ENCODE data around the gene CTNNA1.
"Not testable (repeated sequence)": the region's sequence is repeated elsewhere in the genome, so short reads cannot be mapped to it uniquely, and the experiment has no call there.

CTNNA1 gene

DNA sequence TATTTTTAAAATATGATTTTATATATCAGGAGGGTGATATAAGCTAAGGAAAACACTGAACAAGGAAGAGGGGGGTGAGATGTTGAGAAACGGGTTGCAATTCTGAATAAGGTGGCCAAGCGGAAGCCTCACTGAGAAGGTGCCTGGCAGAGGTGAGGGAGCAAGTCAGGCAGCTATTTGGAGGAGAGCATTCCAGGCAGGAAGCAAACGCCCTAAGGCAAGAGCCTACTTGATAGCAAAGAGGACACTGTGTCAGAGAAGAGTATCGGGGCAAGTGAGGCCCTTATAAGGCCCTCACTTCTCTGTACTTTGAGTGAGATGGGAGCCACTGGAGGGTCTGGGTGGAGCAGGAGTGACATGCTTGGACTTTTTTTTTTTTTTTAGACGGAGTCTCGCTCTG lies 8.0 kb upstream of the CTNNA1 start:
- TF ChIP-seq, protein P1, sequence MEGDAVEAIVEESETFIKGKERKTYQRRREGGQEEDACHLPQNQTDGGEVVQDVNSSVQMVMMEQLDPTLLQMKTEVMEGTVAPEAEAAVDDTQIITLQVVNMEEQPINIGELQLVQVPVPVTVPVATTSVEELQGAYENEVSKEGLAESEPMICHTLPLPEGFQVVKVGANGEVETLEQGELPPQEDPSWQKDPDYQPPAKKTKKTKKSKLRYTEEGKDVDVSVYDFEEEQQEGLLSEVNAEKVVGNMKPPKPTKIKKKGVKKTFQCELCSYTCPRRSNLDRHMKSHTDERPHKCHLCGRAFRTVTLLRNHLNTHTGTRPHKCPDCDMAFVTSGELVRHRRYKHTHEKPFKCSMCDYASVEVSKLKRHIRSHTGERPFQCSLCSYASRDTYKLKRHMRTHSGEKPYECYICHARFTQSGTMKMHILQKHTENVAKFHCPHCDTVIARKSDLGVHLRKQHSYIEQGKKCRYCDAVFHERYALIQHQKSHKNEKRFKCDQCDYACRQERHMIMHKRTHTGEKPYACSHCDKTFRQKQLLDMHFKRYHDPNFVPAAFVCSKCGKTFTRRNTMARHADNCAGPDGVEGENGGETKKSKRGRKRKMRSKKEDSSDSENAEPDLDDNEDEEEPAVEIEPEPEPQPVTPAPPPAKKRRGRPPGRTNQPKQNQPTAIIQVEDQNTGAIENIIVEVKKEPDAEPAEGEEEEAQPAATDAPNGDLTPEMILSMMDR (IDR thresholded peaks at IDR 0.05; ENCODE audit: extremely low read depth, insufficient read depth, missing control alignments): no peak
- in situ Hi-C loops (cut with MboI; ENCODE audit: low pct_unique_long_range_greater_than_20kb, low sequenced_read_pairs, unreplicated experiment): no loop called here
- DNase-seq (ENCODE audit: low spot score): no peak

DNA sequence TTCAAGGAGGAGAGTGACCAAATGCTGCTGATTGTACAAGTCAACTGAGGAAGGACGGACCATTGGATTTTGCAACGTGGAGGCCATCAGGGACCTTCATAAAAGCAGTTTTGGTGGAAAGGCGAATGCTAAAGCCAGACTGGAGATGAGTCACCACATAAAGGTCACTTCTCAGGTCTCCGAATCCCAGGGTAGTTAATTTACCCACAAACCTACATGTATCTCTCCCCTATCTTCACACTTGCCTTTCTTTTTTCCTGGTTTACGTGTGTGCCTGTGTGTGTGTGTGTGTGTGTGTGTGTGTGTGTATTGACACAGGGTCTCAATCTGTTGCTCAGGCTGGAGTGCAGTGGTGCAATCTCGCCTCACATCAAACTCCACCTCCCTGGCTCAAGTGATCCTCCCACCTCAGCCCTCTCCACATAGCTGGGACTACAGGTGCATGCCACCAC lies 4.6 kb upstream of the CTNNA1 start:
- TF ChIP-seq, protein P1 (IDR thresholded peaks at IDR 0.05; ENCODE audit: extremely low read depth, insufficient read depth, missing control alignments): no peak
- in situ Hi-C loops (cut with MboI; ENCODE audit: low pct_unique_long_range_greater_than_20kb, low sequenced_read_pairs, unreplicated experiment): no loop called here
- no peak for DNase-seq (ENCODE audit: low spot score)

DNA sequence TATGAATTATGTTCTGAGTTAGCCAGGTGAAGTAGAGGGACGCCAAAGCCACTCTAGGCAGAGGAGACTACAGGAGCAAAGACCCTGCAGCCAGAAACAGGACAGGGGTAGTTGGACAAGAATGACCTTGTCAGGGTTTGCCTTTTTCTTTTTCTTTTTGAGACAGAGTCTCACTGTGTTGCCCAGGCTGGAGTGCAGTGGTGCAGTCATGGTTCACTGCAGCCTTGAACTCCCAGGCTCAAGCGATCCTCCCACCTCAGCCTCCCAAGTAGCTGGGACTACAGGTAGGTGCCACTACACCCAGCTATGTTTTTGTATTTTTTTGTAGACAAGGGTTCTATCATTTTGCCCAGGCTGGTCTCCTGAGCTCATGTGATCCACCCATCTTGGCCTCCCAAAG lies 1.9 kb upstream of the CTNNA1 start:
- in situ Hi-C loops (cut with MboI; ENCODE audit: low pct_unique_long_range_greater_than_20kb, low sequenced_read_pairs, unreplicated experiment); DNase-seq (ENCODE audit: low spot score): not testable (repeated sequence)

DNA sequence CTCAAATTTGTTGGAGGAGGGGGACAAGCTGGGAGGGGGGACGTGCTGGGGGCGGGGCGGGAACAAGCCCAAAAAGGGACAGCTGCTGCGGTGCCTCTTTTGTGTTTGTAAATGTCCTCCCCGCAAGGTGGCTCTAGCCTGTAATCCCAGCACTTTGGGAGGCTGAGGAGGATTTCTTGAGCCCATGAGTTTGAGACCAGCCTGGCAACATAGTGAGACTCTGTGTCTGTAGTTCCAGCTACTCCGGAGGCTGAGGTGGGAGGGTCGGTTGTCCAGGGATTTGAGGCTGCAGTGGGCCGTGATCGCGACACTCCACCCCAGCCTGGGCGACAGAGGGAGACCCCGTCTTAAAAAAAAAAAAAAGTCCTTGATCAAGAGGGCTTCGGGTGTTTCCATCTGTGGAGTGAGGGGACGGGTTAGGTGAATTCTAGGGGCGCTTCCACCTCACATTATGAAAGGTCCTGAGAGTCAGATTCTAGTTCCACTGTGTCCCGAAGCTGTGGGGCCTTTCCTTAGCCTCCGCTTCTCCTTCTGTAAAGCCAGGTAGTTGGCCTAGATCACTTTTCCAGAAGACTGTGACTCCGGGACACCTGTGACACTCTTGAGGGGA lies 779 bp upstream of the CTNNA1 start:
- TF ChIP-seq, protein P1 (IDR thresholded peaks at IDR 0.05; ENCODE audit: extremely low read depth, insufficient read depth, missing control alignments): no peak
- in situ Hi-C loops (cut with MboI; ENCODE audit: low pct_unique_long_range_greater_than_20kb, low sequenced_read_pairs, unreplicated experiment): no loop called here
- no peak for DNase-seq (ENCODE audit: low spot score)

DNA sequence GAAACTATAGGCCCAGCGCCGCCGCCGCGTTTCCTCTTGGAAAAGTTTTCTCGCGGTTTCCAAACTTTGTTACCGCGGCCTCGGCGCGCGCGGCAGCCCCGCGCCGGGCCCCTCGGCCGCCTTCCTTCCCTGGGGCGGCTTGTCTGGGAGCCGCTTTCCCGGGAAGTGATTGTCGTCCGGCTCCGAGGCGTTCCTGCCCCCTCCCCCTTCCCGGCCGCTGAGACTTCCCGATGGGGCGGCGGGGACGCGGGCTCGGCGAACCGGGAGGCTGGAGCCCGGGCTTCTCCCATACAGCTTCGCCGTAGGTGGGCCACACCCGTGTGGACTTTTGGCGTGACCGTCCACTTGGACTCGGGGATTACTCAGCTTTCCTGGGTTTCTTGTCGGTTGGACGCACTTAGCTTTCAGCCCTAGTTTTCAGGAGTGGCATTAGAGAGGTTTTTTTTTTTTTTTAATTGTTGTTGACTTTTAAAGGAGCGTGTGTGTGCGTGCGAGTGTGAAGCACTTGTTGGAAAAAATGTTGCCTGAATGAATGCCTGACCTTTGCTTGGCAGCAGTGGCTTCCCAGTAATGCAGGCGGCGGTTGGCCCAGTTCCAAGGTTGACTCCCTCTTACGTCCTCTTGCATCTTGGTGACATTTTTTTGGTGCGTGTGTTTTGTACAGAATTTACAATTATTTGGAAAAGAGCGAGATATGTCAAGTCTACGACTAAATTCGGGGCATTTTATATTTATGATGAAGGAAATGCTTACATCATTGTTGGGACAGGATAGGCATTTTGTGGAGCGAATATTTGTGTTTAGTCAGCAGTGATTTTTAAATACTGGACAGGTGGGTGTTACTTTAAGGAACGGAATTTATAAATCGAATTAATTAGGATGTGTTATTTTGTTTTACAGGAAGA lies 821 bp downstream of the CTNNA1 start:
- DNase-seq (ENCODE audit: low spot score): peak; percentile 51
- TF ChIP-seq, protein P1 (IDR thresholded peaks at IDR 0.05; ENCODE audit: extremely low read depth, insufficient read depth, missing control alignments): no peak
- in situ Hi-C loops (cut with MboI; ENCODE audit: low pct_unique_long_range_greater_than_20kb, low sequenced_read_pairs, unreplicated experiment): no loop called here

DNA sequence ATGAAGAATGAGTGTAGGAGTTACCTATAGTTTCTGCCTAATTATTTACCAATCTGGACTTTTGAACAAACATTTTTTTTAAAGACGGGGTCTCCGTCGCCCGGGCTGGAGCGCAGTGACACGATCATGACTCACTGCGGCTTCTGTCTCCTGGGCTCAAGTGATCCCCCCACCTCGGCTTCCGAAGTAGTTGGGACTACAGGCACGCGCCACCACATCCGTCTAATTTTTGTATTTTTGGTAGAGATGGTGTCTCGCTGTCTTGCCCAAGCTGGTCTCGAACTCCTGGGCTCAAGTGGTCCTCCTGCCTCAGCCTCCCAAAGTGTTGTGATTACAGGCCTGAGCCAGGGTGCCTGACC lies 1.5 kb downstream of the CTNNA1 start:
- TF ChIP-seq, protein P1 (IDR thresholded peaks at IDR 0.05; ENCODE audit: extremely low read depth, insufficient read depth, missing control alignments): no peak
- no peak for DNase-seq (ENCODE audit: low spot score)
- in situ Hi-C loops (cut with MboI; ENCODE audit: low pct_unique_long_range_greater_than_20kb, low sequenced_read_pairs, unreplicated experiment): no loop called here

Measured in GM13977 (cell line).